ENCODE measurements around the gene DAPK1.

DAPK1 gene

DNA sequence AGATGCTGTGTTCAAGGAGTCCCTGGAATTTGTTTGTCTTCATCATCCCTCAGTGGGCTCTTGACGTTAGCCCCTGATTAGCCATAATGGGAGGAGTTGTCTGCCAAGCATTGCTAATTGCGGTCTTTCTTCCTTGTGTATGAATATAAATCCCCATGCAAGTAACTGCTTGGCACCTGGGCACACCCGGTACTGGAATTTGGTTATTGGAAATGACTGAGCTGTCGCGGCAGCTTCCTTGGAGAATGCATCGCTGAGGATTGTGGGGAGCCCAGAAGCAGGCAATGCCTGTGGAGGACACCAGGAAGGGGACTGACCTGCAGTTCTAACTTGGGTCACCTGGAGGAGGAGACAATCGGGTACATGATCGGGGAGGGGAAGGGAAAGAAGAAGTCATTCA is 174.9 kb downstream of the DAPK1 start:
- DNase-seq, result no peak

DNA sequence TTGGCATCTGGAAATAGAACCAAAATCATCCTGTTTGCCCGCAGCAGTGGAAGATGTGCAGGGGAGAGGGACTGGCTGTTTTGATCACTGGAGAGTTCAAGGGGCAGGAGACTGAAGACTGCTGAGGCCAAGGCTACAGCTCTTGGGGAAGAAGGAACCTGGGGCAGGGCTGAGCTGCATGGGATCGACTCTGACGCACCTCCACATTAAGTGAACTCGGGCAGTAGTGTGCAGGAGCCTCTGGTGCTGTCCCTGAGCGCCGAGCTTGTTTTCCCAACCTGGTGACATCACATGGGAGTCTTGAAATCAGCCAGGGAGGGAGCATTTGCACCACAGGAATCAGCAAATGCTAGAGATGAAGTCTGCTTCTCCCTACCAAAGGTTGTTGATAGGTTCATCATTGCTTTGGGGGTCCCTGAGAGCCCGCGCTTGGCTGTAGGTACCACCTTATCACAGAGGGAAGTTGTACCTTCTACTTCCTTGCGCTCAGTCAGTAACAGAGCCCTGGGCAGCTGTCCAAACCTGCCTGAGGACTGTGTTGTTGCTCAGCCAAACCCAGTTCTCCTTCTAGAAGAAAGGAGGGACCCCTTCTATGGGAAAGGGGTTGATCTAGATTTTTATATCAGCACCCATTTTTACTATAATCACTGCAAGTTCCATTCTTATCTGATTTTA is 175.9 kb downstream of the DAPK1 start:
- DNase-seq, result no peak

DNA sequence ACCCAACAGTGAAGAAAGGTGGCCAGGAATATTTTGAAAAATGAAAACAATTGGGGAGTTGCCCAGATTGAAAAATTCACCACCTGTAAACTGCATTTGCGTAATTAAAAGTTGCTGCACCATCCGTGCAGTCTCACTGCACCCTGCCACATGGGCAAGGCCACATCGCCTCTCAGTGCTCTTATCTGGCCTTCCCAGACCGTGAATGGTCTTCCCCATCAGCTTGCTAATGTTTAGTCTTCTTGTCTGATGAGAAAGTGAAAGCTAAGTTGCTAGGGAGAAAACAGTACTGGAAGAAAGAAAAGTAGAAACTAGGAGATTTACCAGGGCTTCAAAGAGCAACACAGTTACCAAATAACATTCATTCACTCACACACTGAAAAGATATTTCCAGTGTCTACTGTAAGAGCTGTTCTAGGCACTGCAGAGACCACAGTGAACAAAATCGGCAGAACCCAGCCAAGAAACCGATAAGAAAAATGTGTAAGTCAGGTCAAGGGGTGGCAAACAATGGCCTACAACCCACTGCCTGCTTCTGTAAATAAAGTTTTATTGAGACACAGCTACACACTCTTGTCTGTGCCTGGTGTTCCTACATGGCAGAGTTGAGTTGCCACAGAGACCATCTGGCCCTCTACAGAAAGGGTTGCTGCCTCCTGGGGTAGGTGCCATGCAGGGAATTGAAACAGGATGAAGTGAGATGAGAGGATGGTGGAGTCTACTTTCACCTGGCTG is 177.1 kb downstream of the DAPK1 start:
- no peak for DNase-seq

DNA sequence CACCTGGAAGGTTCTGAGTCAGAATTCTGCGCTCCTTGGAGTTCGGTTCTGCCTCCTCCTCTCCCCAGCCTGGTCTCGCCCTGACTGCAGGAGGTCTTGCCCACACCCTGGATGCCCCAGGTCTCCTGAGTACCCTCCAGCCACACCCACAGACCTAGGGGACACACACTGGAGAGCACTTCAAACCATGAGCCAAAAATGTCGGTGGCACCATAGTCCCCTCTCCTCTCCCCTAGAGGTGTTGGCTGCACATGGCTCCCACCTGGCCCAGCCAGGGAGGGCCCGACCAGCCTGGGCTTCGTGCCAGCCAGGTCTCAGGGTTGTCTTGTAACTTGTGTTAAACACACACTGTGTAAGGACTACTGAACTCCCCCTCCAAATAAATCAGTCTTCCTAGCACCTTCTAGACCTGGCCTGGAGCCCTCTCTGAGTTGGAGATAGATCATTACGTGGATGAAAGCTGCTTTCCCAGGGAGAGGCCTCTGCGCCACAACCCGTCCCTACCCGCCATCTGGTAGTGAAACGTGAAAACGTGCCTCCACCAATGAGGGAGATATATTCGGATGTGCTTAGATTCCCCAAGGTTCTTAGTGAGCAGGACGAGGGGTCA is 178.3 kb downstream of the DAPK1 start:
- no peak for DNase-seq

DNA sequence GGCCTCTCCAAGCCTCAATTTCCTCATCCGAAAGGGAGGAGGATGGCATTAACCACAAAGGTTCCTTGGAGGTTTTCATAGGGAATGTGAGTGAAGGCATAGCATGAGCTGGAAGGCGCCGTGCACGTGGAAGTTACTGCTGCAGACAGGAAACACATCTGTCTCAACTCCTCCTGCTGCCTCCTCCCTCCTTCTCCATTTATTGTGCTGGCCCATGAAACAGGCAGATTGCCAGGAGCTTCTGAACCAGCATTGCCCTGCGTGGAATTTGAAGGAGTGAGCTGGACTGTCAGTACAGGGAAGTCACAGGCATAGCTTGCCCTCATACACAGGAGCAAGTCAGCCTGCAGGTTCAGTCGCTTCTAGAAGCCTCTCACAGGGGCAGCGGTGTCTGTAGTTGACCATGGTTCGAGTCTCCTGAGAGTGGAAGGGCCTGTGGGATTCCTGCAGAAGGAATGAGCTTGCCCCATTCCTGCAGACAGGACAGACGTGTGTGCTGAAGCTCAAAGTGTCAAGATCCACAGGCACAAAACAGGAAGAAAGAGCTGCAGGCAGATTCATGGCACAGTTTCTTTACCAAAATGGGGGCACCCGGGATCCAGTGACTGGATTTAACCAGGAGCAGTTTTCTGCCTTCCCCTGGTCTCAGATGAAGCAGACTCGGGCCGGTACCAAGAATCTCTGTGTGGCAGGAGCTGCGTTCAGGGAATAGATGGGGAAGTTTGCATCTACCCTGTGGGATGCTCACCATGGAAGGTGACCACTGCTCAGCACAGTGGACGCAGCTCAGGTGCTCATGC is 179.5 kb downstream of the DAPK1 start:
- peak; percentile 12 for DNase-seq

DNA sequence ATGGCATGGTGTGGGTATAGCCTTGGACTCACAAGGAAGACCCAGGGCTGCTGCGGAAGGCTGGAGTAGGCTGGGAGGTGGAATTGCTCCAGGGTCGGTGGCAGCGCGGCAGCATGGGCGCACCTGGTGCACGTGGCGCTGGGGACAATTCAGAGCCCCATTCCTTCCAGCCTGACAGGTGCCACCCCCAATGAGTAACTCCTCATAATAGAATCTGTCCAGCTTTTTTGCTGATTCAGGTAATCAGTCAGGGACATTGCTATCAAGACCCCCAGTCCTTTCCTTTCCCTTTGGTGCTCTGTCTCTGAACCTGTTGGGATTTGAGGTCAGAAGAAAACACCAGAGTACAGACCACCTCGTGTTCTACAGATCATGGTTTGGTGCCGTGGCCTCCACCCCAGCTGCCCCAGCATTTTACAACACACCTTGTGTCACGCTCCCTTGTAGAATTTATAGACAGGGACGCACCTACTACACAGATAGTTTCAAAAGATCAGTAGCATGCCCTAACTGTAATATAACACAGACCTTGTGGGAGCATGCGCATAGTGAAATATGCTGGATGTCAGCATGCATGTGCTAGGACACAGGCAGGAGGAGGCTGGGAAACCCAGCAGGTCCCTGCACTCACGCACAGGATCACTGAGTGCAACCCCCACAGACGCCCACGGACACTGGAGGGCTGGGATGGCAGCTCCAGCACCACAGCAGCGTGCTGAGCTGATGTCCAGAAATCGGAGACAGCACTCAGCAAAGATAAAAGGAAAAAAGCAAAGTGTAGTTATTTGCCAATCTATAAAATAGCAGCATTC is 180.3 kb downstream of the DAPK1 start:
- DNase-seq, result no peak

DNA sequence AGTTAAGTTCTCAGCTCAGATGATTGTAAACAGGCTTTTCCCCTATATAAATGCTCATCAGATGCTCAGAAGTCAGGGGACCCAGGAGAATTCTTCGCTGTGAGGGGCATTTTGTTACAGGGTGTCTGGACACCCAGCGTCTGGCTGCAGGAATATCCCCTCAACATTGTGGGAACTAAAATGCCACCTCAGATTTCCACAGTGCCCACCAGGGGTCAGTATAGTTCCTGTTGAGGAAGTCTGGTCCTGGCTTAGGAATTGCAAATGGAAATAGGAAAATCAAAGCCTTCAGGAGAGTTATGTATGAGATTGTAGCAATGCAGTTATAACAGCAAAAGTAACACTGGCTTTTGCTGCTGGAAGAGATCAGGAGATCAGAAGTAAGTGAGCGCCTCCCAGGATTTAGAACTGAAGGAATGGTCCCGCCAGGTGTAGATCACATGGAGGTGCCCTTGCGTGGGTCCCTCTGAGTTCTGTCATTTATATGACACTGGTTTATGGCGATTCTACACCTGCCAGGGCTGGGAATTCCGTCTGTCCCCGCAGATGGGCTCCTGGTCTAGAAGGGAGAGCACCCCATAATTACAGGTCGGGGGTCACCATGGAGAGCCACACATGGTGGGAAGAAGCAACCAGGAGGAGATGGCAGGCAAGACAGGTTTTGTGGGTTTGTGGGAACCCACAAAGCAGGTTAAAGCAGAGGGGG is 181.1 kb downstream of the DAPK1 start:
- peak; percentile 74 for DNase-seq

DNA sequence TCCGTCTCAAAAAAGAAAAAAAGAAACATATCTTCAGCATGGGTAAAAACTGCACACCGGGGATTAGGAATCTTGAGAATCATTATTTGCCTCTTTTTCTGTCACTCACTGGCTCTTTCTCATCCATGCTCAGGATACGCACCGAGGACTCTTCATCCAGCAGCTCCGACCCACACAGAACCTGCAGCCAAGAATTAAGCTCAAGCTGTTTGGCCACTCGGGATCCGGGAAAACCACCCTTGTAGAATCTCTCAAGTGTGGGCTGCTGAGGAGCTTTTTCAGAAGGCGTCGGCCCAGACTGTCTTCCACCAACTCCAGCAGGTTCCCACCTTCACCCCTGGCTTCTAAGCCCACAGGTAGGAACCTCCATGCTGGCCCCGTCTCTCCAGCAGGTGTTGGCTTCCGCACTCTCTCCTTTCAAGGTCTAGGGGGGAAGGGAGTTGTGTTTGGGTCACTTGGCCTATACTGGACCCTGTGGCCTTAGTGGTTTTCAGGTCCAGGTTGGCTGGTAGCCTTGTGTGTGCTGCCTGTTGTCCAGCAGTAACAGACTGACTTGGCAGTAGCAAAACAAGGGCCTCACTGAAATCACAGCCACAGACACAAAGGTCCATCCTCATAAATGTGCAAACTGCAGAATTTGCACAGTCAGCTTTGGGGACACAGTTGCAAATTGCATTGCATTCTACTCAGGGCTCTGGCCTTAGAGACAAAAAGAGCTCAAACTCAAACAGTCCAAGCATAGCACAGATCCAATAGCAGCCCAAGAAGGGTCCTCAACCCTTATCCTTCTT is 183.8 kb downstream of the DAPK1 start:
- no peak for DNase-seq

DNA sequence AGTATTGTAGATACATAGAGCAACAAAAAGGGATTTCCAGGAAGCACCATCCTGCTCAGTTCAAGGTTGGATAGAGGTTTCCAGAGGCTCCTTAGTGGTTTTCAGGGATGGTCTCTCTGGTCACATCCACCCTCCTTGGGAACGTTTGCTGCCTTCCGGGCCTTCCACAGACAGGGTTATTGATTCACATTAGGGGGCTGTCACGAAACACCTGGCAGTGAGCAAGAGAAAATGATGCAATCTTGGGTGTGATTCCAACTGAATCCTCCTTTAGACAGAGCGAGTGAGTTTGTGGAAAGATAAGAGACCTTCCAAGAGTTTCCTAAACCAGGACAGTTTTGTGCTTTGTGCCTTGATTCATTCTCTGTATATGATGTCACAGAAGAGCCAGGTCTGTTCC is 184.4 kb downstream of the DAPK1 start:
- DNase-seq, result no peak

DNA sequence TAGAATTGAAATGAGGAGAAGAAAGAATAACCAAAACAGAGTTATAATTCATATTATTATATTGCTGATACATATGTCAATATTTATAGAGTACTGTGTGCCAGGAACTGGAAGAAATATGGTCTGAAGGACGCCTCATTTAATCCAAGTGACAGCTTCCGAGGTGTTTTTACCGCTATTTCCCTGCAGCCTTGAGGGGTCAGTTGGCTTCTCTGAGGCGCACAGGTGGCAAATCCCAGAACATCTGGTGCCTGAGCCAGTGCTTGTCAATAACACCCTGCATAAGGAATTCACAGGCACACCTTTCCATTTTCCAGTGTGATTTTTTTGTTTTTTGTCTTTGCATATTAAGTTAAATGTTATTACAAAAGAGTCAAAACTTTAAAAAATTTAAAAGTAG is 185.0 kb downstream of the DAPK1 start:
- no peak for DNase-seq

DNA sequence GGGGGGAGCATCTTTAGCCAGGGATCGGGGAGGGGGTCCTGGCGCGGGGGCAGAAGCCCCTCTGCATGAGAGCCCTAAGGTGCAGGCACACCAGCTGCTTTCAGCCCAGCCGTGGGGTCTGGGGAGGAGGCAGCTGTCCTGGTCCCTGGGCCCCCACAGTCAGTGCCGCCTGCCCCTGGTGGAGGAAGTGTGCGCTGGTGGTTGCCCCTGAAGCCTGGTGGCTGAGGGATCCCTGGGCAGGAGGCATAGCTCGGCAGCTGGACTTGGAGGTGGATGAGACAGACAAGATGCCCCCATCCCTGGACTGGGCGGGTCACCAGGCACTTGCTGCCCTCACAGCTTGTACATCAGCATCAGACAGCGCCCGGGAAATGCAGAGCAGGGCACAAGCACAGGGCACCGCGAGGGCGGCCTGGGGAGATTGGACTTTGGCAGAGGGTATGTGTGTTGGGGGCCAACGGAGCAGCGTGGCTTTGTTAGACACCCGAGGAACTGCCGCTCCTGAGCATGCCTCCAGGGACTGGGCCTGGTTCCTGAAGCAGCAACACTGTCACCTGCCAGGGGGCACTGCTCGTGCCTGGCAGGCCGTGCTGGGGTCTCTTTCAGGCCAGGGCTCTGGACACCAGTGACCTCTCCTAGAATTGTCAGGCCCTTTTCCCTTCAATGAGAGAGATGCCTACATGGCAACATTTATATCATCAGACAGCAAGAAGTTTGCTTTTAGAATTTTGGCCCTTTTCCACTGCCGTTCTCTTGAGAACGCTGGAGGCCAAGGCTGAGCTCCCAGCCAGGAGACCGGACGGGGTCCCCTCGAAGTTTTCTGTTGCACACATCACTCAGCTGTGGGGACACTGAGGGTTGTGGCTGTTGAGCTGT is 186.3 kb downstream of the DAPK1 start:
- no peak for DNase-seq

DNA sequence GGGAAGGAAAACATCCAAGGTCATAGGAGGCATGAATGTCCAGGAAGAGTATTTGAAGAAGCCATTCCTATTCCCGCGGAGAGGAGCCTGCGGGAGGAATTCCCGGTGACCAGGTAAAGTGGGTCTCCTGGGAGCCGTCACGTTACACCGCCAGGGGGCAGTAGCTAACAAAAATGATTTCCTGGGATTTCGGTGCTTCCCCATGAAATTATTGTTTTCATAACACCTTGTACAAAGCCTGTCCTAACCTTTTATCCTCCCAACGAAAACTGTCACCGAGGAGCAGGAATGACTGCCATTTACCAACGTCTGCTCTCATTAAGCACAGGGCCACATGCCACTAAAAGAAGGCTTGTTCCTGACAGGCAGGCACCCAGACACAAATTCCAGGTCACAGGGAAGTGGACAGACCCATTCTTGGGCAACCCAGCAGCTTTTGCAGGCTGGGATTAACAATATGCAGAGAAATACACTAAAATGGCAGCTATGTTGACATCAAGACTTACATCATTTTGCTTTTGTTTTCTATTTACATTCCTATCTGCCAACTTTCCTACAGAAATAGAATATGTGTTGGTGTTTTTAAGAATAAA is 187.1 kb downstream of the DAPK1 start:
- DNase-seq, result peak; percentile 11

DNA sequence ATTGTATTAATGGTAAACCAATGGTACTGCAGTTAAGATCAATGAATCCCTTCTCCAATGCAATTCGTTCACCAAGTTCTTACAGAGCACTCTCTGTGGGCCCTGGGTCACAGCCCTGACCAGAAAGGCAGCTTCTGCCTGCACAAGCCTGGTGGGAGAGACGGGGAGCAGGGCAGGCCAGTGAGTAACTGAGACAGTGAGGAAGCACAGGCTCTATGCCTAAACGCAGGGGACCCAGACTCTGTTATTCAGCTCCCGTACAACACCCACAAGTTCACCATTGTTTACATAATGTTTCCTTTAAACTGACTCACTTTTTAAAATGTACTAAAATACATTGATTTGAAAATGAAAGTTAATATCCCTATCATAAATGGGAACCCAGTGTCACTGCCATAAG is 187.8 kb downstream of the DAPK1 start:
- DNase-seq, result no peak

DNA sequence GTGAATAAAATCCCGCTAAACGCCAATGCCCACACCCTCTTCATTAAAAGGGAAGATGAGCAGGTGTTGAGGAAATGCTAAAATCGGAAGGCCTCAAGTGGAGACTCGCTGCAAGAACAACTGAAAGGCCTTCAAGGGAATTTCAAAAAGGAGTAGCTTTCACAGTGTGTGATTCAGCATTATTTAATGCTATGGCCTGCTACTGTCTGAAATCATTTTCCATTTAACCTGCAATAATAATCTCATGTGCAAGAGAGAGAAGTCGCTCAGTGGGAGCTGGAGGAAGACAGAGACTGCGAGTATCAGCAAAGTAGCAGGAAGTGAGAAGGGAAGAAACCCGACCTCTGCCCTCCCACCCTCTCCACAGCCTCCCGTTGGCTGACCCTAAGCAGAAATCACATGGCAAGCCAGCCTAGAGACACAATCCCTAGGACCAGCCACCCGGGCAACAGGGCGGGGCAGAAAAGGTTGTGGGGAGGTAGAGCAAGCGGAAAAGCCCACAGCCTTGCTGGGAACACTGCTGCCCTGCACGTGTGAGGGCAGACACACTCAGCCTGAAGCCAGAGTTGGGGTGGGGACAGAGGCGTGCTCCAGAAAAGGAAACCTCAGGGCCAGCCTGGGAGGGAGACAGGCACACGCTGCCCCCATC is 188.3 kb downstream of the DAPK1 start:
- peak; percentile 6 for DNase-seq

DNA sequence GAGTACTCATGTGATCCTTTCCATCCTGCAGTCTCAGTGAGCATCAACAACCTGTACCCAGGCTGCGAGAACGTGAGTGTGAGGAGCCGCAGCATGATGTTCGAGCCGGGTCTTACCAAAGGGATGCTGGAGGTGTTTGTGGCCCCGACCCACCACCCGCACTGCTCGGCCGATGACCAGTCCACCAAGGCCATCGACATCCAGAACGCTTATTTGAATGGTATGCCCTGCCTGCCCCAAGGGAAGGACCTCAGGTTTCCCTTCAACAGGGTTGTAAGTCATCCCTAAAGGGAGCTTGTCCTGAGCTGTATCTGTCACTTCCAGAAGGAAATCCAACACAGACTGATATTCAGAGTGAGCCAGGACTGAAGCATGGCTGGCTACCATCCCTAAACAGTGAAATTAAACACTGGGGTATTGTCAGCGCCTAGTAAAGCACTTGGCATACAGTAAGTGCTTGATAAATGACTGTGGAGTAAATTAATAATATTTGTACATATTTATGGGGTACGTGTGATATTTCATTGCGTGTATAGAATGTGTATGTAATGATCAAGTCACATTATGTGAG is 188.9 kb downstream of the DAPK1 start:
- DNase-seq, result no peak

DNA sequence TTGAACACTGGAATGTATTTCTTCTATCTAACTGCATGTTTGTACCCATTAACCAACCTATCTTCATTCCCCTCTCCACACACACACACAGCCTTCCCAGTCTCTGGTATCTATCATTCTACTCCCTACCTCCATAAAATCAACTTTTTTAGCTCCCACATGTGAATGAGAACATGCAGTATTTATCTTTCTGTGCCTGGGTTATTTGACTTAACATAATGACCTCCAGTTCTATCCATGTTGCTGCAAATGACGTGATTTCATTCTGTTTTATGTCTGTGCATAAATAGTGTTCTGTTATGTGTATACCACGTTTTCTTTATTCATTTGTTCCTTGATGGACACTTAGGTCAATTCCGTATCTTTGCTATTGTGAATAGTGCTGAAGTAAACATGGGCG is 189.5 kb downstream of the DAPK1 start:
- no peak for DNase-seq

DNA sequence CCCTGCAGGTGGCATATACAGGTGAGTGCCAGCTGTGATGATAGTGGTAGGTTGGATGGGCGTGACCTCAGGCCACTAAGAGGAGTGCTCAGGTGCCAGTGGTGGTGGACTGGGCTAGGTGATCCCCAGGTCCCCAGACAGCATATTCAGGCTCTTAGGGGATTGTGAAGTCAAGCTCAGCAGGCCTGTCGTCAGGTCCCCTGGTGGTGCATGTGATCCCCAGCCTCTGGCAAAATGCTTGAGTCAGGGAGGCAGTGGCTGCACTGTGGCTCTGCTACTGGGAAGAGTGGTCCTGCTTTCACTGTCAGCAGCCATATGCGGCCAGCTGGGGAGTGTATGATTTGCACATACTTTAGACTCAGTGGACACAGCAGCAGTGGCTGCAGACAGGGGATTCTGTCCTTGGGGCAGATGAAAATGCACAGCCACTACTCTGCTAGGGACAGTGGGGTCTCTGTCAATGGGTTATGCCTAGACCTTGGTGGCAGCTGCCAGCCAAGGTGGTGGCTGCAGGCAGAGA is 196.6 kb downstream of the DAPK1 start:
- no peak for DNase-seq

DNA sequence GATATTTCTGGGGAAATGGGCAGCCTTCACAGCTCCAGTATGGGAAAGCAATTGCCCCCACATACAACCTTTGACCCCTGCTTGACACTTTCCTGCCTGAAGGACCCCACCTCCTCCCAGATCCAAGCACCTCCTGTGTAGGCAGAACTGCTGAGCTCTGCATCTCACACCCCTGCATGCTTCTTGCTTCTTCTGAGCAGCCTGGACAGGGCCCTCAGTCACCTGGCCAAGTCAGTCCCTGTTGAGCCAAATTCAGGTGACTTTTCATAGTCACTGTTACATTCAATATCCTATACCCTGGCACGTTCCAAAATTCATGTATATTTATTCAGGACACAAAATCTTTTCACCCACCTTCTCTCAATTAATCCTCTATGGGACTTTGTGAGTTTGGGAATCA is 197.9 kb downstream of the DAPK1 start:
- no peak for DNase-seq

Data from fibroblast of skin of abdomen (primary cell).